B cell (primary cell): Measurements from ENCODE around the gene CORO2B. TPM values are rescaled to one million over a fixed set of nuclear protein-coding genes. Genes with fewer than 3 reads are reported as not detected.

Source experiments
- ATAC-seq: fragments of 200-7000 bp; cut with Tn5 transposase; one replicate; pipeline ENCODE4 v1.10.0; 2021; ENCODE audit warnings: low read depth, mild to moderate bottlenecking, moderate number of reproducible peaks, moderate library complexity
- CTCF ChIA-PET: fragments of 350-600 bp; sonication (Branson Sonifier 250); formaldehyde crosslinking; loops from one replicate; lab custom pipeline; 2021; ENCODE audit warnings: antibody characterized with exemption, inconsistent platforms; lab: Charles Lee
- POLR2A ChIA-PET: fragments of 350-600 bp; sonication (Branson Sonifier 250); formaldehyde crosslinking; loops from one replicate; lab custom pipeline; 2021; ENCODE audit warnings: antibody characterized with exemption; lab: Charles Lee
- DNase-seq: peaks from one replicate; pipeline ENCODE4 v3.0.0; 2013
- H2AFZ ChIP-seq: 2 replicates; pipeline ENCODE4 v1.6.1; 2012; ENCODE audit warnings: mild to moderate bottlenecking, low read depth, low read length; ENCODE audit not compliant: insufficient read depth, poor library complexity, severe bottlenecking
- H3K27ac ChIP-seq, 2 donors: 1 replicate in 1 of 2; 2 replicates in 1 of 2; pipeline ENCODE4 v1.5.1; 2012 to 2013; ENCODE audit warnings: low read length in 2 of 2, mild to moderate bottlenecking in 2 of 2, moderate library complexity in 1 of 2
- H3K27me3 ChIP-seq, 4 experiments: fragments of 200-600 bp in 1 of 4; sonication (generic) in 1 of 4; replicated peaks in 1 of 4; 1 replicate in 2 of 4; 2 replicates in 2 of 4; pipeline versions ENCODE4 v1.6.1 to v1.7.0; 2013 to 2016; ENCODE audit warnings: low read length in 3 of 4, mild to moderate bottlenecking in 2 of 4, mixed read lengths in 1 of 4, moderate library complexity in 1 of 4; ENCODE audit not compliant: insufficient read depth in 4 of 4, control insufficient read depth in 3 of 4; ENCODE audit errors: control extremely low read depth in 1 of 4
- H3K36me3 ChIP-seq, 2 experiments: replicated peaks in 1 of 2; 1 replicate in 1 of 2; 2 replicates in 1 of 2; pipeline versions ENCODE4 v1.6.1 to v1.7.1; 2013; ENCODE audit warnings: low read length in 1 of 2; ENCODE audit not compliant: insufficient read depth in 2 of 2, control insufficient read depth in 1 of 2; ENCODE audit errors: control extremely low read depth in 1 of 2, extremely low read depth in 1 of 2
- H3K4me1 ChIP-seq, 2 donors: fragments of 200-600 bp in 1 of 2; sonication (generic) in 1 of 2; 1 replicate in 1 of 2; 2 replicates in 1 of 2; pipeline versions ENCODE4 v1.5.1 to v1.6.1; 2013 to 2017; ENCODE audit warnings: low read length in 2 of 2; ENCODE audit not compliant: control insufficient read depth in 2 of 2, insufficient read depth in 2 of 2
- H3K4me2 ChIP-seq: replicated peaks from 2 replicates; pipeline ENCODE3; 2012; ENCODE audit warnings: mild to moderate bottlenecking, low read depth, low read length; ENCODE audit not compliant: poor library complexity, severe bottlenecking
- H3K4me3 ChIP-seq, 5 experiments: fragments of 200-600 bp in 1 of 5; sonication (generic) in 1 of 5; 1 replicate in 3 of 5; 2 replicates in 2 of 5; pipeline versions ENCODE4 v1.5.1 to v1.7.0; 2011 to 2016; ENCODE audit warnings: low read length in 4 of 5, mild to moderate bottlenecking in 4 of 5, low read depth in 2 of 5, control low read depth in 1 of 5, moderate library complexity in 1 of 5; ENCODE audit not compliant: insufficient read depth in 1 of 5; ENCODE audit errors: control extremely low read depth in 1 of 5, extremely low read depth in 1 of 5
- H3K79me2 ChIP-seq: fragments of 200-600 bp; sonication (generic); one replicate; pipeline ENCODE4 v1.6.0; 2016; ENCODE audit warnings: low read length; ENCODE audit not compliant: control insufficient read depth, insufficient read depth
- H3K9ac ChIP-seq: fragments of 200-600 bp; sonication (generic); 2 replicates; pipeline ENCODE4 v1.6.1; 2017; ENCODE audit warnings: mild to moderate bottlenecking, low read length, moderate library complexity
- H3K9me3 ChIP-seq, 3 donors: one replicate each; pipeline versions ENCODE4 v1.6.1 to v1.7.1; 2013; ENCODE audit warnings: low read length in 2 of 3; ENCODE audit not compliant: control insufficient read depth in 2 of 3, insufficient read depth in 1 of 3; ENCODE audit errors: control extremely low read depth in 1 of 3
- H4K20me1 ChIP-seq: 2 replicates; pipeline ENCODE4 v1.6.0; 2012; ENCODE audit warnings: mild to moderate bottlenecking, low read length; ENCODE audit not compliant: insufficient read depth, control insufficient read depth, poor library complexity, severe bottlenecking
- H3K27ac Mint-ChIP-seq: one replicate; pipeline ENCODE4 v1.8.0; 2021; ENCODE audit warnings: mixed read lengths
- H3K27me3 Mint-ChIP-seq: one replicate; pipeline ENCODE4 v1.8.0; 2021; ENCODE audit warnings: mixed read lengths
- H3K4me1 Mint-ChIP-seq: one replicate; pipeline ENCODE4 v1.8.0; 2021; ENCODE audit warnings: mixed read lengths
- H3K4me3 Mint-ChIP-seq: one replicate; pipeline ENCODE4 v1.8.0; 2021; ENCODE audit warnings: mixed read lengths
- H3K9me3 Mint-ChIP-seq: one replicate; pipeline ENCODE4 v1.8.0; 2022; ENCODE audit warnings: mixed read lengths; ENCODE audit not compliant: insufficient read depth
- CTCF ChIP-seq: fragments of 200-600 bp; IDR thresholded peaks from one replicate; pipeline ENCODE4 v1.8.0; 2022; ENCODE audit warnings: antibody characterized with exemption, mild to moderate bottlenecking
- EZH2 ChIP-seq: IDR thresholded peaks from 2 replicates; pipeline ENCODE4 v1.6.1; 2012; ENCODE audit warnings: borderline replicate concordance, low read depth, mild to moderate bottlenecking, moderate library complexity, low read length; ENCODE audit not compliant: insufficient read depth, poor library complexity, severe bottlenecking
- WGBS: methylation state at CpG from one replicate; pipeline ENCODE4 v1.1.5; 2013; ENCODE audit warnings: missing lambda C conversion rate; ENCODE audit not compliant: insufficient coverage; 5-methylcytosine and 5-hydroxymethylcytosine counted together
- intact Hi-C: fragments of 100-400 bp; cut with micrococcal nuclease; formaldehyde crosslinking; loops from one replicate; pipeline ENCODE4 v1.10.0; 2022
- polyA plus RNA-seq: library from polyadenylated mRNA; depleted of rRNA; stranded (reverse); fragments of >200 nt; gene quantifications from 2 replicates; pipeline ENCODE4 v1.2.3, GENCODE V29; 2012
- total RNA-seq, 2 donors: library from RNA; stranded (reverse); fragments of 120-200 nt in 1 of 2; gene quantifications; 1 replicate in 1 of 2; 2 replicates in 1 of 2; pipeline versions ENCODE4 v1.2.3 to v1.2.4, GENCODE V29; 2013 to 2022

CORO2B gene
- total and polyA plus RNA-seq, 2 donors (not counting 1 experiment from before 2014, with no cell fraction given): 9.5 to 11.3 TPM

DNA sequence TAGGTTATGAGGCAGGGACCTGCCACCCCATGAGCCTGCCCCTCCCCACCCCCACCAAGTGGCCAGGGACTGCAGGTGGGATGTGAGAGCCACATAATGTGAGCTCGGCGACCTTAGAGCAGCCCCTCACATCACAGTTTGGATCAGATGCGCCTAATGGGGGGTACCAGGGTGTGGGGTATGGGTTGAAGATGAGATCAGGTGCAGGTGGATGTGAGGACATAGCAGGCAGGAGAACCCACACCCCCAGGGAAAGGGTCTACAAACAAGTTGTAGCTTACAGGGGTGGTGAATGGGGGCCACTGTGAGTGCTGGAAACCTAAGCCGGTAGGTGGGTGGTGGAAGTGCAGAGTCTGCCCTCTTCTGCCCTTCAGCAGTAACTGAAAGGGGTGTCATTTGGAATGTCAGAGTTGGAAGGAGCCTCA is 94.0 kb downstream of the CORO2B start:
- Histone ChIP-seq H3K36me3 (no peaks in the 10 kb centered on the region), H3K27me3 (peaks cover 0 to 12% (median 0%) of the 10 kb centered on the region in 4 experiments), H3K9me3 (peaks cover 0 to 4% (median 0%) of the 10 kb centered on the region in 3 donors), H3K9ac (no peak overlapping the region), H2AFZ (no peak overlapping the region), H3K27ac (no peak overlapping the region), H3K4me3 (no peak overlapping the region), H3K4me1 (peaks cover 10 to 14% of the 10 kb centered on the region in 2 donors), H4K20me1 (no peaks in the 10 kb centered on the region), H3K4me2 (no peak overlapping the region), H3K79me2 (no peaks in the 10 kb centered on the region)
- 44% methylated on average over 1 of the region's 4 CpGs for WGBS
- DNase-seq: no peak
- intact Hi-C loops: loop anchor here (5.0 kb wide), 1 partner anchor 365 kb away; no protein-coding TSS in a partner anchor
- CTCF ChIA-PET: interaction anchor here (2.4 to 22.4 kb wide), 12 partner anchors 9 to 419 kb away, joined by 8 to 409 read pairs (median 28); no protein-coding TSS in a partner anchor
- Mint-ChIP-seq H3K27ac (no peak overlapping the region), H3K27me3 (peaks cover 19% of the 10 kb centered on the region), H3K9me3 (no peaks in the 10 kb centered on the region), H3K4me1 (peaks cover 12% of the 10 kb centered on the region), H3K4me3 (no peak overlapping the region)
- POLR2A ChIA-PET: no interaction called here
- ATAC-seq: no peak
- TF ChIP-seq EZH2 (no peak), CTCF (no peak)

GRCh38 chr15:68674975-68675374 is 96.2 kb downstream of the CORO2B start:
- H3K27me3 Mint-ChIP-seq: peaks cover 21% of the 10 kb centered on the region
- H3K9ac ChIP-seq: no peak overlapping the region
- ATAC-seq (no peak), DNase-seq (no peak)
- ChIA-PET POLR2A (no interaction called here), CTCF (interaction anchor here (0.6 to 22.4 kb wide), 22 partner anchors 9 to 422 kb away, joined by 3 to 409 read pairs (median 6); no protein-coding TSS in a partner anchor)
- H2AFZ ChIP-seq: no peak overlapping the region
- no peaks in the 10 kb centered on the region for H4K20me1 ChIP-seq
- no peak overlapping the region for H3K27ac ChIP-seq
- WGBS: 14% methylated on average over 4 of the region's 5 CpGs
- no peaks in the 10 kb centered on the region for H3K36me3 ChIP-seq
- TF ChIP-seq EZH2 (no peak), CTCF (no peak)
- H3K4me2 ChIP-seq: no peak overlapping the region
- no peak overlapping the region for H3K4me3 Mint-ChIP-seq
- H3K9me3 Mint-ChIP-seq: no peaks in the 10 kb centered on the region
- H3K79me2 ChIP-seq: no peaks in the 10 kb centered on the region
- intact Hi-C loops: loop anchor here (1.0 to 5.0 kb wide), 8 partner anchors 44 to 422 kb away; partner anchors contain the start of gene CORO2B
- no peak overlapping the region for H3K4me3 ChIP-seq
- H3K4me1 ChIP-seq: peaks cover 10 to 14% of the 10 kb centered on the region in 2 donors
- no peak overlapping the region for H3K27ac Mint-ChIP-seq
- H3K4me1 Mint-ChIP-seq: peaks cover 12% of the 10 kb centered on the region
- H3K9me3 ChIP-seq: peaks cover 0 to 4% (median 0%) of the 10 kb centered on the region in 3 donors
- peaks cover 0 to 12% (median 3%) of the 10 kb centered on the region in 4 experiments for H3K27me3 ChIP-seq
